ENCODE measurements around the gene OGFOD3. TPM values are rescaled to one million over a fixed set of nuclear protein-coding genes. Genes with fewer than 3 reads are reported as not detected.

Gene OGFOD3
- total and polyA plus RNA-seq, 2 experiments from 2014 or later: 9.6 to 24.6 TPM

DNA sequence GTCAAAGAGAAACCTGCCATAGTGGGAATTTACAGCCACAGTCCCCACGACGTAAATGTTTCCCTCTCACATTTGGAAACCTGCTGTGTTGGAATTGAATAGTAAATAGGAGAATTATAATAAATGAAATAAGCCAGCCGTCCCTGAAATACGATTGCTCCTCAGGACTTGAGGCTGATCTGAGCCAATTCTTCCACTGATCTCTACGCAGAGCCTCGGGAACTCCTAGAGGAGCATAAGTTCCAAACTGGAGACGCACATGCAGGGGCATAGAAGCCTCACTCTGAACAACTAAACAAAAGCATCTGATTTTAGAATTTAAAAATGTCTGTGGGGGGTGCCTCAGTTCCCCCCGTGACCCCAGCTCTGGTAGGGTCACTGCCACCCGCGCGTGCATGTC is 69.5 kb downstream of the OGFOD3 start (continued):
- TF ChIP-seq, protein P1, sequence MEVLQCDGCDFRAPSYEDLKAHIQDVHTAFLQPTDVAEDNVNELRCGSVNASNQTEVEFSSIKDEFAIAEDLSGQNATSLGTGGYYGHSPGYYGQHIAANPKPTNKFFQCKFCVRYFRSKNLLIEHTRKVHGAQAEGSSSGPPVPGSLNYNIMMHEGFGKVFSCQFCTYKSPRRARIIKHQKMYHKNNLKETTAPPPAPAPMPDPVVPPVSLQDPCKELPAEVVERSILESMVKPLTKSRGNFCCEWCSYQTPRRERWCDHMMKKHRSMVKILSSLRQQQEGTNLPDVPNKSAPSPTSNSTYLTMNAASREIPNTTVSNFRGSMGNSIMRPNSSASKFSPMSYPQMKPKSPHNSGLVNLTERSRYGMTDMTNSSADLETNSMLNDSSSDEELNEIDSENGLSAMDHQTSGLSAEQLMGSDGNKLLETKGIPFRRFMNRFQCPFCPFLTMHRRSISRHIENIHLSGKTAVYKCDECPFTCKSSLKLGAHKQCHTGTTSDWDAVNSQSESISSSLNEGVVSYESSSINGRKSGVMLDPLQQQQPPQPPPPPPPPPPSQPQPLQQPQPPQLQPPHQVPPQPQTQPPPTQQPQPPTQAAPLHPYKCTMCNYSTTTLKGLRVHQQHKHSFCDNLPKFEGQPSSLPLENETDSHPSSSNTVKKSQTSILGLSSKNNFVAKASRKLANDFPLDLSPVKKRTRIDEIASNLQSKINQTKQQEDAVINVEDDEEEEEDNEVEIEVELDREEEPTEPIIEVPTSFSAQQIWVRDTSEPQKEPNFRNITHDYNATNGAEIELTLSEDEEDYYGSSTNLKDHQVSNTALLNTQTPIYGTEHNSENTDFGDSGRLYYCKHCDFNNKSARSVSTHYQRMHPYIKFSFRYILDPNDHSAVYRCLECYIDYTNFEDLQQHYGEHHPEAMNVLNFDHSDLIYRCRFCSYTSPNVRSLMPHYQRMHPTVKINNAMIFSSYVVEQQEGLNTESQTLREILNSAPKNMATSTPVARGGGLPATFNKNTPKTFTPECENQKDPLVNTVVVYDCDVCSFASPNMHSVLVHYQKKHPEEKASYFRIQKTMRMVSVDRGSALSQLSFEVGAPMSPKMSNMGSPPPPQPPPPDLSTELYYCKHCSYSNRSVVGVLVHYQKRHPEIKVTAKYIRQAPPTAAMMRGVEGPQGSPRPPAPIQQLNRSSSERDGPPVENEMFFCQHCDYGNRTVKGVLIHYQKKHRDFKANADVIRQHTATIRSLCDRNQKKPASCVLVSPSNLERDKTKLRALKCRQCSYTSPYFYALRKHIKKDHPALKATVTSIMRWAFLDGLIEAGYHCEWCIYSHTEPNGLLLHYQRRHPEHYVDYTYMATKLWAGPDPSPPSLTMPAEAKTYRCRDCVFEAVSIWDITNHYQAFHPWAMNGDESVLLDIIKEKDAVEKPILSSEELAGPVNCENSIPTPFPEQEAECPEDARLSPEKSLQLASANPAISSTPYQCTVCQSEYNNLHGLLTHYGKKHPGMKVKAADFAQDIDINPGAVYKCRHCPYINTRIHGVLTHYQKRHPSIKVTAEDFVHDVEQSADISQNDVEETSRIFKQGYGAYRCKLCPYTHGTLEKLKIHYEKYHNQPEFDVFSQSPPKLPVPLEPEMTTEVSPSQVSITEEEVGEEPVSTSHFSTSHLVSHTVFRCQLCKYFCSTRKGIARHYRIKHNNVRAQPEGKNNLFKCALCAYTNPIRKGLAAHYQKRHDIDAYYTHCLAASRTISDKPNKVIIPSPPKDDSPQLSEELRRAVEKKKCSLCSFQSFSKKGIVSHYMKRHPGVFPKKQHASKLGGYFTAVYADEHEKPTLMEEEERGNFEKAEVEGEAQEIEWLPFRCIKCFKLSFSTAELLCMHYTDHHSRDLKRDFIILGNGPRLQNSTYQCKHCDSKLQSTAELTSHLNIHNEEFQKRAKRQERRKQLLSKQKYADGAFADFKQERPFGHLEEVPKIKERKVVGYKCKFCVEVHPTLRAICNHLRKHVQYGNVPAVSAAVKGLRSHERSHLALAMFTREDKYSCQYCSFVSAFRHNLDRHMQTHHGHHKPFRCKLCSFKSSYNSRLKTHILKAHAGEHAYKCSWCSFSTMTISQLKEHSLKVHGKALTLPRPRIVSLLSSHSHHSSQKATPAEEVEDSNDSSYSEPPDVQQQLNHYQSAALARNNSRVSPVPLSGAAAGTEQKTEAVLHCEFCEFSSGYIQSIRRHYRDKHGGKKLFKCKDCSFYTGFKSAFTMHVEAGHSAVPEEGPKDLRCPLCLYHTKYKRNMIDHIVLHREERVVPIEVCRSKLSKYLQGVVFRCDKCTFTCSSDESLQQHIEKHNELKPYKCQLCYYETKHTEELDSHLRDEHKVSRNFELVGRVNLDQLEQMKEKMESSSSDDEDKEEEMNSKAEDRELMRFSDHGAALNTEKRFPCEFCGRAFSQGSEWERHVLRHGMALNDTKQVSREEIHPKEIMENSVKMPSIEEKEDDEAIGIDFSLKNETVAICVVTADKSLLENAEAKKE (CRISPR knock-in tag; IDR thresholded peaks at IDR 0.05): no peak
- TF ChIP-seq JUNB (IDR thresholded peaks at IDR 0.05; ENCODE audit: unreplicated experiment) (no peak), EZH2phosphoT487 (IDR thresholded peaks at IDR 0.05; ENCODE audit: unreplicated experiment) (no peak), POLR2AphosphoS5 (IDR thresholded peaks at IDR 0.05; ENCODE audit: low read depth) (no peak)

DNA sequence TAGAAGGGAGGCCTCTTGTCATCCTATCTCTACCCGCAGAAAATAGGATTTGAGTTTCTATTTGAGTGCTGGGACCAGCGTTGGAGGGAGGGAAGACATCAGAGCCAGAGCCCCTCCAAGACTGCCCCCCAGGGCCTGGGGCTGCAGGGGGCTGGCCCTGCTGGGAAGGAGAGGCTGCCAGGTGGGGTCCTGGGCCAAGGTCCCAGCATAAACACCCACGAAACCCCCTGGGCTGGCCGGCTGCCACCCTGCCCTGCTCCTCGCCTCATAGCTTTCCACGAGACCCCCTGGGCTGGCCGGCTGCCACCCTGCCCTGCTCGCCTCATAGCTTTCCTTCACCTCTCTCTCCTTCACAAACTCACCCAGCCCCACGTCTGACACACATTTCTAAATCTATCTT is 70.0 kb downstream of the OGFOD3 start:
- H3K27me3 ChIP-seq (ENCODE audit: insufficient read depth): no peaks in the 10 kb centered on the region
- no peaks in the 10 kb centered on the region for H3F3A ChIP-seq (replicated peaks; ENCODE audit: low read depth)
- H3K79me2 ChIP-seq (replicated peaks; ENCODE audit: insufficient read depth): no peaks in the 10 kb centered on the region
- ATAC-seq (no peak), DNase-seq (ENCODE audit: low spot score) (no peak)
- Mint-ChIP-seq H3K27me3 (ENCODE audit: insufficient read depth, low read depth, poor library complexity) (peaks cover 11% of the 10 kb centered on the region), H3K27ac (no peak overlapping the region), H3K4me1 (peaks cover 4% of the 10 kb centered on the region; the same call in 1 of the 3 replicates), H3K9me3 (no peaks in the 10 kb centered on the region), H3K36me3 (ENCODE audit: low read depth) (no peaks in the 10 kb centered on the region), H3K4me3 (no peak overlapping the region; the same call in 2 of the 3 replicates)
- H2AFZ ChIP-seq: no peak overlapping the region
- H3K4me2 ChIP-seq: no peak overlapping the region
- no peaks in the 10 kb centered on the region for H3K4me1 ChIP-seq (ENCODE audit: insufficient read depth)
- H4K20me1 ChIP-seq (replicated peaks; ENCODE audit: insufficient read depth): no peaks in the 10 kb centered on the region
- no peak overlapping the region for H3K27ac ChIP-seq (ENCODE audit: low read depth)
- H3K4me3 ChIP-seq: no peak overlapping the region
- H3K36me3 ChIP-seq (ENCODE audit: insufficient read depth): no peaks in the 10 kb centered on the region
- no peaks in the 10 kb centered on the region for H3K9me2 ChIP-seq (ENCODE audit: insufficient read depth)
- TF ChIP-seq ZNF114 (CRISPR knock-in tag; IDR thresholded peaks at IDR 0.05) (no peak), EZH2 (IDR thresholded peaks at IDR 0.05; ENCODE audit: low read depth, unreplicated experiment) (no peak), ZNF331 (CRISPR knock-in tag; IDR thresholded peaks at IDR 0.05; ENCODE audit: low read depth) (no peak), CTCF (conservative IDR thresholded peaks at IDR 0.05; ENCODE audit: low read depth in 2 of 2) (no peak), CREB1 (CRISPR knock-in tag; IDR thresholded peaks at IDR 0.05; ENCODE audit: low read depth) (no peak), NANOG (IDR thresholded peaks at IDR 0.05; ENCODE audit: borderline replicate concordance) (no peak), POLR2AphosphoS5 (IDR thresholded peaks at IDR 0.05; ENCODE audit: low read depth) (no peak), EZH2phosphoT487 (IDR thresholded peaks at IDR 0.05; ENCODE audit: unreplicated experiment) (no peak), STAT1 (IDR thresholded peaks at IDR 0.05; ENCODE audit: unreplicated experiment) (no peak), REST (IDR thresholded peaks at IDR 0.05; ENCODE audit: unreplicated experiment) (no peak), JUNB (IDR thresholded peaks at IDR 0.05; ENCODE audit: unreplicated experiment) (no peak), ETS1 (IDR thresholded peaks at IDR 0.05) (no peak)
